HepG2 (cell line): ENCODE measurements around the gene PXMP4. TPM values are rescaled to one million over a fixed set of nuclear protein-coding genes. Genes with fewer than 3 reads are reported as not detected.

ENCODE experiments used
- ATAC-seq: fragments of 200-7000 bp; cut with Tn5 transposase; 3 replicates; pipeline ENCODE4 v1.9.1; 2020; ENCODE audit warnings: mild to moderate bottlenecking, moderate library complexity
- BruUV-seq: library from RNA; stranded (reverse); fragments of 400-500 nt; replicated peaks from 2 replicates; lab custom pipeline; 2021; lab: Mats Ljungman, UMichigan
- CTCF ChIA-PET: fragments of 300-600 bp; formaldehyde crosslinking; extraction: SDS; loops from one replicate; lab custom pipeline; 2021; ENCODE audit warnings: low total read pairs, inconsistent platforms, low intra/inter-chr PET ratio; lab: Yijun Ruan, JAX
- POLR2A ChIA-PET: fragments of 350-600 bp; sonication (Branson Sonifier 250); formaldehyde crosslinking; loops from one replicate; lab custom pipeline; 2020; ENCODE audit warnings: antibody characterized with exemption, inconsistent platforms; lab: Yijun Ruan, JAX
- DNase-seq: peaks from one replicate; pipeline ENCODE4 v3.0.0-alpha.2; 2015; ENCODE audit warnings: low spot score
- FAIRE-seq: peaks from 3 replicates; lab custom pipeline; 2011; peaks lifted over from hg19 to GRCh38; lab: Jason Lieb, UNC
- H2AFZ ChIP-seq: one replicate; pipeline ENCODE4 v1.6.1; 2011; ENCODE audit warnings: low read length, inconsistent platforms
- H3K27ac ChIP-seq: fragments of 300-600 bp; 3 replicates; pipeline ENCODE4 v1.8.0; 2011; ENCODE audit warnings: mixed run types, mild to moderate bottlenecking, mixed read lengths, low read length, inconsistent platforms; ENCODE audit not compliant: insufficient read depth; ENCODE audit errors: extremely low read length
- H3K27me3 ChIP-seq, 2 experiments: fragments of 200-600 bp in 1 of 2; 2 replicates in 1 of 2; 3 replicates in 1 of 2; pipeline versions ENCODE4 v1.6.0 to v1.8.0; 2011; ENCODE audit warnings: low read length in 2 of 2, mild to moderate bottlenecking in 2 of 2, moderate library complexity in 2 of 2, inconsistent platforms in 1 of 2; ENCODE audit not compliant: insufficient read depth in 2 of 2, control insufficient read depth in 1 of 2
- H3K36me3 ChIP-seq, 2 experiments: fragments of 200-600 bp in 1 of 2; replicated peaks in 1 of 2; 2 replicates in 1 of 2; 3 replicates in 1 of 2; pipeline versions ENCODE4 v1.5.1 to v1.8.0; 2011; ENCODE audit warnings: low read length in 2 of 2, inconsistent platforms in 1 of 2; ENCODE audit not compliant: insufficient read depth in 2 of 2, control insufficient read depth in 1 of 2
- H3K4me1 ChIP-seq: 2 replicates; pipeline ENCODE4 v1.5.1; 2012; ENCODE audit warnings: low read length, inconsistent platforms; ENCODE audit not compliant: insufficient read depth
- H3K4me2 ChIP-seq: 2 replicates; pipeline ENCODE4 v1.6.0; 2011; ENCODE audit warnings: low read depth, low read length, inconsistent platforms
- H3K4me3 ChIP-seq, 3 experiments: fragments of 200-600 bp in 1 of 3; sonication (generic), shearing (Covaris generic) in 1 of 3; replicated peaks in 1 of 3; 2 replicates each; pipeline ENCODE4 v1.5.1; 2011 to 2016; ENCODE audit warnings: low read length in 3 of 3, inconsistent platforms in 2 of 3, low read depth in 2 of 3, mild to moderate bottlenecking in 2 of 3, control low read depth in 1 of 3, mixed read lengths in 1 of 3; ENCODE audit not compliant: insufficient read depth in 1 of 3
- H3K79me2 ChIP-seq: one replicate; pipeline ENCODE4 v1.6.1; 2011; ENCODE audit warnings: low read length, inconsistent platforms; ENCODE audit not compliant: insufficient read depth
- H3K9ac ChIP-seq: 2 replicates; pipeline ENCODE4 v1.6.0; 2011; ENCODE audit warnings: mild to moderate bottlenecking, low read depth, low read length, inconsistent platforms; ENCODE audit not compliant: insufficient read depth
- H3K9me3 ChIP-seq: 2 replicates; pipeline ENCODE4 v1.5.1; 2012; ENCODE audit warnings: mild to moderate bottlenecking, low read length
- H4K20me1 ChIP-seq: 2 replicates; pipeline ENCODE4 v1.6.0; 2011; ENCODE audit warnings: inconsistent platforms, mild to moderate bottlenecking, low read length, moderate library complexity; ENCODE audit not compliant: insufficient read depth
- DNMT3B ChIP-seq: conservative IDR thresholded peaks from 2 replicates; pipeline ENCODE4 v1.6.1; 2016; ENCODE audit warnings: missing biosample characterization, control low read depth
- GLI4 ChIP-seq: sonication (generic); formaldehyde crosslinking; IDR thresholded peaks from 2 replicates; pipeline ENCODE4 v1.5.1; 2020; ENCODE audit warnings: missing genetic modification reagents, mild to moderate bottlenecking, moderate library complexity, borderline replicate concordance
- NFKBIZ ChIP-seq: IDR thresholded peaks from 2 replicates; pipeline ENCODE4 v1.6.1; 2018; ENCODE audit warnings: missing genetic modification reagents, missing compliant biosample characterization
- SAP130 ChIP-seq: IDR thresholded peaks from 2 replicates; pipeline ENCODE4 v1.6.1; 2016; ENCODE audit warnings: low read depth
- SIN3A ChIP-seq: IDR thresholded peaks from 2 replicates; pipeline ENCODE4 v1.6.1; 2011; ENCODE audit warnings: low read depth, mild to moderate bottlenecking, control low read depth, low read length, borderline replicate concordance
- SNAI1 ChIP-seq: sonication (generic); formaldehyde crosslinking; IDR thresholded peaks from 2 replicates; pipeline ENCODE4 v1.5.0; 2020; ENCODE audit warnings: mild to moderate bottlenecking, missing genetic modification reagents, borderline replicate concordance
- TBL1XR1 ChIP-seq: fragments of 150-350 bp; IDR thresholded peaks from 2 replicates; pipeline ENCODE4 v1.6.1; 2014; ENCODE audit warnings: borderline replicate concordance, low read length; ENCODE audit not compliant: partially characterized antibody
- ZBTB1 ChIP-seq: sonication (generic); formaldehyde crosslinking; IDR thresholded peaks from 2 replicates; pipeline ENCODE4 v1.4.0; 2020; ENCODE audit warnings: missing genetic modification reagents, borderline replicate concordance
- ZBTB42 ChIP-seq: sonication (generic); formaldehyde crosslinking; IDR thresholded peaks from 2 replicates; pipeline ENCODE4 v1.5.0; 2020; ENCODE audit warnings: mild to moderate bottlenecking, missing genetic modification reagents
- ZC3H13 ChIP-seq: sonication (generic); formaldehyde crosslinking; IDR thresholded peaks from 2 replicates; pipeline ENCODE4 v1.8.1; 2023; ENCODE audit warnings: mild to moderate bottlenecking, missing genetic modification reagents, moderate library complexity
- ZFP90 ChIP-seq: sonication (generic); formaldehyde crosslinking; IDR thresholded peaks from 2 replicates; pipeline ENCODE4 v1.8.0; 2022; ENCODE audit warnings: missing genetic modification reagents, mild to moderate bottlenecking, inconsistent platforms, borderline replicate concordance
- ZFYVE20 ChIP-seq: sonication (generic); formaldehyde crosslinking; IDR thresholded peaks from 2 replicates; pipeline ENCODE4 v1.8.0; 2023; ENCODE audit warnings: low read depth, mild to moderate bottlenecking, moderate library complexity, missing genetic modification reagents, borderline replicate concordance
- ZNF282 ChIP-seq: fragments of 450-650 bp; IDR thresholded peaks from 2 replicates; pipeline ENCODE4 v1.6.1; 2018; ENCODE audit not compliant: partially characterized antibody
- ZNF337 ChIP-seq: sonication (generic); formaldehyde crosslinking; IDR thresholded peaks from 2 replicates; pipeline ENCODE4 v1.5.1; 2020; ENCODE audit warnings: missing genetic modification reagents, low read depth, mild to moderate bottlenecking, borderline replicate concordance
- ZNF510 ChIP-seq: sonication (generic); formaldehyde crosslinking; IDR thresholded peaks from 2 replicates; pipeline ENCODE4 v1.4.0; 2020; ENCODE audit warnings: low read depth, mild to moderate bottlenecking, missing genetic modification reagents
- ZNF772 ChIP-seq: sonication (generic); formaldehyde crosslinking; IDR thresholded peaks from 2 replicates; pipeline ENCODE4 v1.5.0; 2020; ENCODE audit warnings: mild to moderate bottlenecking, missing genetic modification reagents
- ZSCAN12 ChIP-seq: sonication (generic); formaldehyde crosslinking; IDR thresholded peaks from 2 replicates; pipeline ENCODE4 v1.9.0; 2021; ENCODE audit warnings: mild to moderate bottlenecking, missing genetic modification reagents
- WGBS: methylation state at CpG from one replicate; pipeline ENCODE4 v1.1.6; 2017; ENCODE audit warnings: low lambda C conversion rate; 5-methylcytosine and 5-hydroxymethylcytosine counted together
- in situ Hi-C: cut with HindIII; loops from 2 replicates; pipeline ENCODE4 v1.10.0; 2017; ENCODE audit warnings: low pct_unique_long_range_greater_than_20kb; ENCODE audit not compliant: extremely low pct_ligation_motif_present
- intact Hi-C: fragments of 100-400 bp; cut with micrococcal nuclease; formaldehyde crosslinking; loops from one replicate; pipeline ENCODE4 v1.10.0; 2022; ENCODE audit not compliant: unreplicated experiment
- polyA plus RNA-seq, 8 experiments: library from polyadenylated mRNA; depleted of rRNA in 3 of 8; stranded (reverse) in 7 of 8; unstranded in 1 of 8; fragments of >200 nt; fragmentation: Illumina TruSeq in 4 of 8; extraction: Trizol in 4 of 8; gene quantifications; 2 replicates each; pipeline versions ENCODE4 v1.2.1 to v1.2.3, GENCODE V29; 2011 to 2016; ENCODE audit warnings: low read depth in 4 of 8, missing spikeins in 1 of 8, mixed read lengths in 1 of 8; ENCODE audit not compliant: insufficient read depth in 1 of 8
- total RNA-seq, 5 experiments: library from RNA; depleted of rRNA; stranded (reverse); fragments of >200 nt; fragmentation: Illumina TruSeq; extraction: Trizol; gene quantifications; 2 replicates each; pipeline ENCODE4 v1.2.3, GENCODE V29; 2016; ENCODE audit warnings: low read depth in 1 of 5
- TF ChIP-seq, protein P1 (sequence below): sonication (generic); formaldehyde crosslinking; IDR thresholded peaks from 2 replicates; pipeline ENCODE4 v1.8.0; 2023; ENCODE audit warnings: mild to moderate bottlenecking, missing genetic modification reagents
- TF ChIP-seq, protein P2 (sequence below): sonication (generic); formaldehyde crosslinking; IDR thresholded peaks from 2 replicates; pipeline ENCODE4 v1.5.0; 2020; ENCODE audit warnings: missing genetic modification reagents
- TF ChIP-seq, protein P3 (sequence below): sonication (generic); formaldehyde crosslinking; conservative IDR thresholded peaks from 2 replicates; pipeline ENCODE4 v1.8.0; 2022; ENCODE audit warnings: mild to moderate bottlenecking, moderate library complexity, missing genetic modification reagents
- TF ChIP-seq, protein P4 (sequence below): IDR thresholded peaks from 2 replicates; pipeline ENCODE4 v1.6.1; 2012; ENCODE audit warnings: inconsistent platforms

PXMP4 gene
- total and polyA plus RNA-seq, 2 of the 13 experiments (the other 11 are each of a cell fraction or from before 2014, with no cell fraction given): not detected

DNA sequence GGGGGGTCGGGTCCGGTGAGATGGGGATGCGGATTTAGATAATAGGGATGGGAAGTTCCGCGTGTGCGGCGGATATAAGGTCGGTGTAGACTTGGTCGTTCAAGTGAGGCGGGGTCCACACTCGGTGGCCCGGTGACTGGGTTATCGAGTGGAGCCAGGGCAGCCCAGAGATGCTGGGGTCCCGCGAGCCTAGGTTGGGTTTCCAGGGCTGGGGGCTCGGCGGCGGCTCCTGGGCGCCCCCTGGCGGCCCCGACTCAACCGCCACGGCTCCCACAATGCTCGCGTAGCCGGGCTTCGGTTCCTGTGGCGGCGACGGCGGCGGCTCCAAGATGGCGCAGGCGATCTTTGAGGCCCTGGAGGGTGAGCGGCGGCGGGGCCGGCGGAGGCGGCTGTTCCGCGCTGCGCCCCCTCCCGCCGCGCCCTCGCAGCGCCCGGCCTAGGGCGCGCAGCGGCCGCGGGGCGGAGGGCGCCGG is 11.6 kb upstream of the PXMP4 start, which contains the start of gene ZNF341:
Gene ZNF341, plus strand, starts transcription at position 304 of the 473 bp plus-strand sequence. Its CDS starts 26 bp downstream, at position 330.
- peak within 1 kb of the TSS; percentile 84 for H3K27ac ChIP-seq
- intact Hi-C loops (loop anchor here (1.0 to 10.0 kb wide), 3 partner anchors 59 to 287 kb away; partner anchors contain the start of genes CHMP4B, NECAB3 and SNTA1), in situ Hi-C loops (no loop called here)
- H4K20me1 ChIP-seq: no peaks in the 10 kb centered on the region
- no peaks in the 10 kb centered on the region for H3K27me3 ChIP-seq
- WGBS: 21% methylated on average over 39 of the region's 57 CpGs
- ChIA-PET POLR2A (interaction anchor here (0.6 to 3.7 kb wide), 17 partner anchors 9 to 571 kb away, joined by 3 to 15 read pairs (median 4); partner anchors contain the start of genes AHCY, CBFA2T2, CDK5RAP1 and EIF2S2), CTCF (interaction anchor here (1.0 to 1.8 kb wide), 2 partner anchors 68 to 78 kb away, joined by 5 read pairs; no protein-coding TSS in a partner anchor)
- no TSS peak for BruUV-seq
- ATAC-seq (peak; percentile 76), FAIRE-seq (no peak), DNase-seq (peak; percentile 90)
- peak within 1 kb of the TSS; percentile 8 for H2AFZ ChIP-seq
- no peaks in the 10 kb centered on the region for H3K36me3 ChIP-seq
- peaks cover 34% of the 10 kb centered on the region for H3K4me1 ChIP-seq
- peak within 1 kb of the TSS; percentile 60 to 81 (median 65) for H3K4me3 ChIP-seq
- peak within 1 kb of the TSS; percentile 74 for H3K9ac ChIP-seq
- peaks cover 16% of the 10 kb centered on the region for H3K9me3 ChIP-seq
- no peaks in the 10 kb centered on the region for H3K79me2 ChIP-seq
- H3K4me2 ChIP-seq: peak within 1 kb of the TSS; percentile 96
- TF ChIP-seq ZSCAN12 (CRISPR knock-in tag) (no peak; the same call in 1 of the 2 replicates), ZNF510 (CRISPR knock-in tag) (no peak), SAP130 (CRISPR knock-in tag) (peak; percentile 39), NFKBIZ (CRISPR knock-in tag) (no peak; the same call in 1 of the 2 replicates), ZFP90 (CRISPR knock-in tag) (no peak; the same call in 1 of the 2 replicates), ZNF282 (no peak), ZNF337 (peak; percentile 36; the same call in 1 of the 2 replicates), GLI4 (CRISPR knock-in tag) (no peak), ZBTB1 (no peak), ZNF772 (no peak), ZBTB42 (CRISPR knock-in tag) (0 out of 2 replicates have a peak, but pooled peaks have one; percentile 71), DNMT3B (peak; percentile 80), TBL1XR1 (peak; percentile 67), ZC3H13 (no peak; the same call in 1 of the 2 replicates), SNAI1 (CRISPR knock-in tag) (no peak), SIN3A (no peak), ZFYVE20 (CRISPR knock-in tag) (no peak)
- TF ChIP-seq, protein P1, sequence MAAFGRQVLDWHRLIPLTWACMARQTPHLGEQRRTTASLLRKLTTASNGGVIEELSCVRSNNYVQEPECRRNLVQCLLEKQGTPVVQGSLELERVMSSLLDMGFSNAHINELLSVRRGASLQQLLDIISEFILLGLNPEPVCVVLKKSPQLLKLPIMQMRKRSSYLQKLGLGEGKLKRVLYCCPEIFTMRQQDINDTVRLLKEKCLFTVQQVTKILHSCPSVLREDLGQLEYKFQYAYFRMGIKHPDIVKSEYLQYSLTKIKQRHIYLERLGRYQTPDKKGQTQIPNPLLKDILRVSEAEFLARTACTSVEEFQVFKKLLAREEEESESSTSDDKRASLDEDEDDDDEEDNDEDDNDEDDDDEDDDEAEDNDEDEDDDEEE (CRISPR knock-in tag): no peak; the same call in 1 of the 2 replicates
- TF ChIP-seq, protein P2, sequence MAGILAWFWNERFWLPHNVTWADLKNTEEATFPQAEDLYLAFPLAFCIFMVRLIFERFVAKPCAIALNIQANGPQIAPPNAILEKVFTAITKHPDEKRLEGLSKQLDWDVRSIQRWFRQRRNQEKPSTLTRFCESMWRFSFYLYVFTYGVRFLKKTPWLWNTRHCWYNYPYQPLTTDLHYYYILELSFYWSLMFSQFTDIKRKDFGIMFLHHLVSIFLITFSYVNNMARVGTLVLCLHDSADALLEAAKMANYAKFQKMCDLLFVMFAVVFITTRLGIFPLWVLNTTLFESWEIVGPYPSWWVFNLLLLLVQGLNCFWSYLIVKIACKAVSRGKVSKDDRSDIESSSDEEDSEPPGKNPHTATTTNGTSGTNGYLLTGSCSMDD (CRISPR knock-in tag): 0 out of 2 replicates have a peak, but pooled peaks have one; percentile 48
- TF ChIP-seq, protein P3, sequence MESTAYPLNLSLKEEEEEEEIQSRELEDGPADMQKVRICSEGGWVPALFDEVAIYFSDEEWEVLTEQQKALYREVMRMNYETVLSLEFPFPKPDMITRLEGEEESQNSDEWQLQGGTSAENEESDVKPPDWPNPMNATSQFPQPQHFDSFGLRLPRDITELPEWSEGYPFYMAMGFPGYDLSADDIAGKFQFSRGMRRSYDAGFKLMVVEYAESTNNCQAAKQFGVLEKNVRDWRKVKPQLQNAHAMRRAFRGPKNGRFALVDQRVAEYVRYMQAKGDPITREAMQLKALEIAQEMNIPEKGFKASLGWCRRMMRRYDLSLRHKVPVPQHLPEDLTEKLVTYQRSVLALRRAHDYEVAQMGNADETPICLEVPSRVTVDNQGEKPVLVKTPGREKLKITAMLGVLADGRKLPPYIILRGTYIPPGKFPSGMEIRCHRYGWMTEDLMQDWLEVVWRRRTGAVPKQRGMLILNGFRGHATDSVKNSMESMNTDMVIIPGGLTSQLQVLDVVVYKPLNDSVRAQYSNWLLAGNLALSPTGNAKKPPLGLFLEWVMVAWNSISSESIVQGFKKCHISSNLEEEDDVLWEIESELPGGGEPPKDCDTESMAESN (CRISPR knock-in tag): no peak
- TF ChIP-seq, protein P4, sequence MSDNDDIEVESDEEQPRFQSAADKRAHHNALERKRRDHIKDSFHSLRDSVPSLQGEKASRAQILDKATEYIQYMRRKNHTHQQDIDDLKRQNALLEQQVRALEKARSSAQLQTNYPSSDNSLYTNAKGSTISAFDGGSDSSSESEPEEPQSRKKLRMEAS: no peak
